Naive thymus-derived CD4-positive, alpha-beta T cell (primary cell): ENCODE measurements around the gene NEDD4L. TPM values are rescaled to one million over a fixed set of nuclear protein-coding genes. Genes with fewer than 3 reads are reported as not detected.
A peak's percentile ranks its signal among the peaks of the same experiment; 100 is the strongest.

ENCODE experiments used
- ATAC-seq: fragments of 150-1000 bp; cut with Tn5 transposase; 2 replicates; pipeline ENCODE4 v1.10.0; 2021; ENCODE audit warnings: mild to moderate bottlenecking, moderate library complexity
- CTCF ChIA-PET: fragments of 350-600 bp; sonication (Branson Sonifier 250); formaldehyde crosslinking; loops from one replicate; lab custom pipeline; 2021; ENCODE audit warnings: antibody characterized with exemption; lab: Charles Lee
- POLR2A ChIA-PET: fragments of 350-600 bp; sonication (Branson Sonifier 250); formaldehyde crosslinking; loops from one replicate; lab custom pipeline; 2021; ENCODE audit warnings: antibody characterized with exemption, inconsistent platforms; lab: Charles Lee
- DNase-seq, 9 donors: peaks; one replicate each; pipeline versions ENCODE4 v3.0.0 to v3.0.0-alpha.2; 2020 to 2022; ENCODE audit warnings: mixed read lengths in 1 of 9
- H3K27ac ChIP-seq: one replicate; pipeline ENCODE4 v1.7.0; 2013; ENCODE audit warnings: mild to moderate bottlenecking, low read depth, low read length, moderate library complexity
- H3K27me3 ChIP-seq, 2 donors: one replicate each; pipeline ENCODE4 v1.7.0; 2013; ENCODE audit warnings: low read length in 2 of 2, mild to moderate bottlenecking in 2 of 2, moderate library complexity in 2 of 2; ENCODE audit not compliant: control insufficient read depth in 2 of 2, insufficient read depth in 2 of 2
- H3K36me3 ChIP-seq, 3 experiments: 1 replicate in 2 of 3; 2 replicates in 1 of 3; pipeline ENCODE4 v1.7.0; 2013; ENCODE audit warnings: low read length in 3 of 3, mild to moderate bottlenecking in 3 of 3, moderate library complexity in 1 of 3; ENCODE audit not compliant: insufficient read depth in 3 of 3, control insufficient read depth in 2 of 3
- H3K4me1 ChIP-seq, 2 donors: one replicate each; pipeline ENCODE4 v1.7.0; 2013; ENCODE audit warnings: low read length in 2 of 2, mild to moderate bottlenecking in 2 of 2, moderate library complexity in 1 of 2; ENCODE audit not compliant: control insufficient read depth in 2 of 2, insufficient read depth in 2 of 2
- H3K4me3 ChIP-seq: 2 replicates; pipeline ENCODE4 v1.7.0; 2013; ENCODE audit warnings: mild to moderate bottlenecking, low read length
- H3K9me3 ChIP-seq, 3 experiments: 1 replicate in 2 of 3; 2 replicates in 1 of 3; pipeline ENCODE4 v1.7.0; 2013; ENCODE audit warnings: low read length in 3 of 3; ENCODE audit not compliant: control insufficient read depth in 2 of 3
- H3K27ac Mint-ChIP-seq, 9 donors: one replicate each; pipeline ENCODE4 v1.8.0; 2020 to 2022; ENCODE audit warnings: mixed read lengths in 9 of 9, mild to moderate bottlenecking in 8 of 9, moderate library complexity in 5 of 9, inconsistent platforms in 2 of 9
- H3K27me3 Mint-ChIP-seq, 5 donors: one replicate each; pipeline ENCODE4 v1.8.0; 2021 to 2022; ENCODE audit warnings: mixed read lengths in 5 of 5, mild to moderate bottlenecking in 1 of 5
- H3K36me3 Mint-ChIP-seq, 5 donors: one replicate each; pipeline ENCODE4 v1.8.0; 2020 to 2022; ENCODE audit warnings: mixed read lengths in 5 of 5, mild to moderate bottlenecking in 3 of 5, inconsistent platforms in 1 of 5
- H3K4me1 Mint-ChIP-seq, 7 donors: one replicate each; pipeline ENCODE4 v1.8.0; 2020 to 2022; ENCODE audit warnings: mixed read lengths in 7 of 7, mild to moderate bottlenecking in 3 of 7, inconsistent platforms in 1 of 7
- H3K4me3 Mint-ChIP-seq, 10 donors: one replicate each; pipeline ENCODE4 v1.8.0; 2020 to 2022; ENCODE audit warnings: mild to moderate bottlenecking in 10 of 10, mixed read lengths in 10 of 10, moderate library complexity in 6 of 10, inconsistent platforms in 2 of 10
- H3K9me3 Mint-ChIP-seq, 11 donors: one replicate each; pipeline ENCODE4 v1.8.0; 2020 to 2022; ENCODE audit warnings: mixed read lengths in 11 of 11, mild to moderate bottlenecking in 4 of 11, inconsistent platforms in 1 of 11, moderate library complexity in 1 of 11
- intact Hi-C, 2 donors: fragments of 100-400 bp; cut with micrococcal nuclease; formaldehyde crosslinking; loops; one replicate each; pipeline ENCODE4 v1.15.1; 2023
- polyA plus RNA-seq, 2 donors: library from polyadenylated mRNA; unstranded; fragments of 300-500 nt; fragmentation: Illumina TruSeq; gene quantifications; one replicate each; pipeline ENCODE4 v1.2.3, GENCODE V29; 2021
- total RNA-seq, 6 experiments: library from RNA in 5 of 6; stranded (reverse) in 5 of 6; gene quantifications; 1 replicate in 5 of 6; 2 replicates in 1 of 6; pipeline ENCODE4 v1.2.3 and lab custom pipeline; 2021 to 2026

Gene NEDD4L
- total and polyA plus RNA-seq, 7 experiments from 2014 or later, result 1.1 to 10.3 (median 4.2) TPM

- Mint-ChIP-seq H3K27me3 (peaks cover 0 to 4% (median 0%) of the 10 kb centered on the region in 5 donors), H3K9me3 (no peaks in the 10 kb centered on the region), H3K36me3 (peaks cover 0 to 5% (median 0%) of the 10 kb centered on the region in 5 donors), H3K4me1 (peaks cover 0 to 2% (median 0%) of the 10 kb centered on the region in 7 donors), H3K4me3 (no peak overlapping the region), H3K27ac (peak overlapping the region in 1 of 9 donors; percentile 51)
- ATAC-seq, result peak; percentile 16
- intact Hi-C loops, result no loop called here
- ChIA-PET POLR2A (interaction anchor here (0.6 kb wide), 1 partner anchor 59 kb away, joined by 3 read pairs; no protein-coding TSS in a partner anchor), CTCF (no interaction called here)
- no peak overlapping the region for H3K4me3 ChIP-seq
- no peaks in the 10 kb centered on the region for H3K36me3 ChIP-seq
- H3K27me3 ChIP-seq, result no peaks in the 10 kb centered on the region
- no peak overlapping the region for H3K27ac ChIP-seq
- no peak for DNase-seq
- no peaks in the 10 kb centered on the region for H3K9me3 ChIP-seq
- no peaks in the 10 kb centered on the region for H3K4me1 ChIP-seq
Measured at GRCh38 chr18:58226429-58226828, 182.4 kb downstream of the NEDD4L start.

GRCh38 chr18:58227361-58227930, 183.4 kb downstream of the NEDD4L start:
- CTCF ChIA-PET, result no interaction called here
- H3K9me3 Mint-ChIP-seq, result no peaks in the 10 kb centered on the region

GRCh38 chr18:58228176-58228575, 184.2 kb downstream of the NEDD4L start:
- Histone ChIP-seq H3K36me3 (no peaks in the 10 kb centered on the region), H3K27ac (no peak overlapping the region), H3K4me3 (no peak overlapping the region), H3K4me1 (no peaks in the 10 kb centered on the region), H3K27me3 (no peaks in the 10 kb centered on the region), H3K9me3 (no peaks in the 10 kb centered on the region)
- ATAC-seq (no peak), DNase-seq (no peak)
- ChIA-PET POLR2A (no interaction called here), CTCF (no interaction called here)
- no peak overlapping the region for H3K4me3 Mint-ChIP-seq
- no peaks in the 10 kb centered on the region for H3K4me1 Mint-ChIP-seq
- peaks cover 0 to 4% (median 0%) of the 10 kb centered on the region in 5 donors for H3K27me3 Mint-ChIP-seq
- peaks cover 0 to 5% (median 0%) of the 10 kb centered on the region in 5 donors for H3K36me3 Mint-ChIP-seq
- intact Hi-C loops, result no loop called here
- H3K27ac Mint-ChIP-seq, result no peak overlapping the region
- peaks cover 0 to 2% (median 0%) of the 10 kb centered on the region in 11 donors for H3K9me3 Mint-ChIP-seq

More at GRCh38 chr18:58227361-58227930, 183.4 kb downstream of the NEDD4L start:
- Histone ChIP-seq H3K27me3 (no peaks in the 10 kb centered on the region), H3K36me3 (no peaks in the 10 kb centered on the region), H3K4me1 (no peaks in the 10 kb centered on the region), H3K27ac (no peak overlapping the region), H3K9me3 (no peaks in the 10 kb centered on the region), H3K4me3 (no peak overlapping the region)
- H3K27me3 Mint-ChIP-seq, result peaks cover 0 to 4% (median 0%) of the 10 kb centered on the region in 5 donors
- intact Hi-C loops, result no loop called here
- POLR2A ChIA-PET, result no interaction called here
- no peak for DNase-seq
- peaks cover 0 to 5% (median 0%) of the 10 kb centered on the region in 5 donors for H3K36me3 Mint-ChIP-seq
- no peak overlapping the region for H3K27ac Mint-ChIP-seq
- H3K4me3 Mint-ChIP-seq, result no peak overlapping the region
- no peak for ATAC-seq
- peaks cover 0 to 2% (median 0%) of the 10 kb centered on the region in 7 donors for H3K4me1 Mint-ChIP-seq

GRCh38 chr18:58228762-58229161, 184.7 kb downstream of the NEDD4L start:
- Histone ChIP-seq H3K27ac (no peak overlapping the region), H3K9me3 (no peaks in the 10 kb centered on the region), H3K27me3 (no peaks in the 10 kb centered on the region), H3K36me3 (no peaks in the 10 kb centered on the region), H3K4me1 (no peaks in the 10 kb centered on the region), H3K4me3 (no peak overlapping the region)
- Mint-ChIP-seq H3K27me3 (no peaks in the 10 kb centered on the region), H3K27ac (no peak overlapping the region), H3K4me3 (no peak overlapping the region), H3K36me3 (peaks cover 0 to 5% (median 0%) of the 10 kb centered on the region in 5 donors), H3K9me3 (peaks cover 0 to 5% (median 0%) of the 10 kb centered on the region in 11 donors), H3K4me1 (no peaks in the 10 kb centered on the region)
- ChIA-PET CTCF (no interaction called here), POLR2A (no interaction called here)
- intact Hi-C loops, result no loop called here
- no peak for DNase-seq
- no peak for ATAC-seq

GRCh38 chr18:58229162-58229561, 185.1 kb downstream of the NEDD4L start:
- ATAC-seq (no peak), DNase-seq (no peak)
- CTCF ChIA-PET, result interaction anchor here (0.6 kb wide), 1 partner anchor 55 kb away, joined by 4 read pairs; no protein-coding TSS in a partner anchor
- no peaks in the 10 kb centered on the region for H3K9me3 ChIP-seq
- no peaks in the 10 kb centered on the region for H3K36me3 ChIP-seq
- no peaks in the 10 kb centered on the region for H3K27me3 ChIP-seq
- Mint-ChIP-seq H3K27me3 (no peaks in the 10 kb centered on the region), H3K36me3 (peaks cover 0 to 5% (median 0%) of the 10 kb centered on the region in 5 donors), H3K27ac (no peak overlapping the region), H3K4me3 (no peak overlapping the region), H3K9me3 (peaks cover 0 to 7% (median 0%) of the 10 kb centered on the region in 11 donors), H3K4me1 (no peaks in the 10 kb centered on the region)
- intact Hi-C loops, result no loop called here
- H3K27ac ChIP-seq, result no peak overlapping the region
- no peaks in the 10 kb centered on the region for H3K4me1 ChIP-seq
- no peak overlapping the region for H3K4me3 ChIP-seq
- POLR2A ChIA-PET, result no interaction called here

- Histone ChIP-seq H3K4me3 (no peak overlapping the region), H3K36me3 (no peaks in the 10 kb centered on the region), H3K4me1 (no peaks in the 10 kb centered on the region), H3K27ac (no peak overlapping the region), H3K27me3 (no peaks in the 10 kb centered on the region), H3K9me3 (no peaks in the 10 kb centered on the region)
- Mint-ChIP-seq H3K4me3 (no peak overlapping the region), H3K36me3 (peaks cover 0 to 5% (median 0%) of the 10 kb centered on the region in 5 donors), H3K27ac (no peak overlapping the region), H3K4me1 (no peaks in the 10 kb centered on the region), H3K9me3 (peaks cover 0 to 7% (median 0%) of the 10 kb centered on the region in 11 donors), H3K27me3 (no peaks in the 10 kb centered on the region)
- ChIA-PET POLR2A (no interaction called here), CTCF (interaction anchor here (0.6 kb wide), 1 partner anchor 94 kb away, joined by 3 read pairs; no protein-coding TSS in a partner anchor)
- ATAC-seq (no peak), DNase-seq (no peak)
- intact Hi-C loops, result no loop called here
Measured at GRCh38 chr18:58230438-58231179, 186.6 kb downstream of the NEDD4L start.
